ENCODE measurements around the gene YIPF7.

Gene YIPF7

DNA sequence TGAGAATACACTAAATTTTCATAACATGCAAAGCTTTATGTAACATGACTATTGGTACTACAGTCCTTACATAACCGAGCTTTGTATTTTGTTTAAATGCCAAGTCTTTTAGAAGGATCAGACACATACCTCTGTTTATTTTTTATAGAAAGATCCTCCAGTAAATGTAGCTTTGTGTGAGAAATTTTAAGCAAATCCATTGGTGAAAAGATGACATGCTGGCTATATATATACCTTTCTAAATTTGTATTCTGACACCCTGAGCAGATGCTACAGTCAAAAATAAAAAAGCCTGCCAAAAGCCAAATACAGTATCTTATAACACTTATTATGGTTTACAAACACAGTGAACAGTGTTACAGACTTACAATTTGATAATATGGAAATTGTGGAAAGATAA is at the start of gene YIPF7:
Gene YIPF7 (minus strand): TSS at position 201 of the 400 bp plus-strand sequence. CDS start 1,525 bp downstream, outside the sequence.
- DNase-seq (ENCODE audit: low spot score): no peak

DNA sequence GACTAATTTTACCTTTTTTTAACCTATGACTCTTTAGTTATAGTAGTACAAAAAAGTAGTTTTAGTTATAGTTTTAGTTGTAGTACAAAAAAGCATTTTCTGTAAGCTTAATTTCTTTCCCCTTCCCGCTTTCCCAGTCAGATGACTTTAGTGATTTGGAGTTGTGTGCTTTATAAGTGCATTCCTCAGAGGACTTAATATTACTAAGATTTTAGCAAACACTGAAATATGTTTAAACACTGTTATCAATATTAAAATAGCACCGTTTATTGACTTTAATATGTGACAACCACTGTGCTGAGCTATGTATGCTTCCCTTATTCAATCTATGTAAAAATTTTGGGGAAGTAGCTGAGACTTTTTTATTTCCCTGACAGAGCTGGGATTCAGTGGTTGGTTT is 49.6 kb upstream of the YIPF7 start:
- no peak for DNase-seq (ENCODE audit: low spot score)

DNA sequence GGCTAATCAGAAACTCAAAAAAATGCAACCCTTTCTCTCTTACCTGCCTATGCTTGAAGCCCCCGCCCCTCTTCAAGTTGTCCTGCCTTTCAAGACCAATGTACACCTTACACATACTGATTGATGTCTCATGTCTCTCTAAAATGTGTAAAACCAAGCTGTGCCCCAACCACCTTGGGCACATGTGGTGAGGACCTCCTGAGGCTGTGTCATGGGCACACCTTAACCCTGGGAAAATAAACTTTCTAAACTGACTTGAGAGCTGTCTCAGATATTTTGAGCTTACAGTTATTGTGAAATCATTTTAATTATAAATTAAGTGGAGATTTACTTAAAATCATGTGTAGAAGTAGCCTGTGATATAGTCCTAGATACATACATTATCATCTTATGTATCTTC is 49.0 kb upstream of the YIPF7 start:
- no peak for DNase-seq (ENCODE audit: low spot score)

DNA sequence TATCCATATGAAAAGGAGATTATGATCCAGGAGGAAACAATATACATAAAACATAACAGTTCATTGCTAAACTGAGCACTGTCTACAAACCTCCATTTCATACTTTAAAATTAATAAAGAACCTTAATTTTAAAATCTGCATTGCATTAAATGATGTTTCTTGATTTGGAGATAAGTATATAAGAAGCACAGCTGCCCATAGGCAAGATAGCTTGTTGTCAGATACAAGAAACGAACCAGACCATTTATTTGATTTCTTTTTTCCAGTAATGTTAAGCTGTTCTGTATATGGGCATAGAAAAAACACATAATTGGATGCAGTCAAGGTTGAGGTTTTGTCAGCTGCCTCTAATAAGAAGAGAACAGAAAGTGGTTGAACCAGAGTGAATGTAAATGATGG is 33.2 kb upstream of the YIPF7 start:
- no peak for DNase-seq (ENCODE audit: low spot score)

DNA sequence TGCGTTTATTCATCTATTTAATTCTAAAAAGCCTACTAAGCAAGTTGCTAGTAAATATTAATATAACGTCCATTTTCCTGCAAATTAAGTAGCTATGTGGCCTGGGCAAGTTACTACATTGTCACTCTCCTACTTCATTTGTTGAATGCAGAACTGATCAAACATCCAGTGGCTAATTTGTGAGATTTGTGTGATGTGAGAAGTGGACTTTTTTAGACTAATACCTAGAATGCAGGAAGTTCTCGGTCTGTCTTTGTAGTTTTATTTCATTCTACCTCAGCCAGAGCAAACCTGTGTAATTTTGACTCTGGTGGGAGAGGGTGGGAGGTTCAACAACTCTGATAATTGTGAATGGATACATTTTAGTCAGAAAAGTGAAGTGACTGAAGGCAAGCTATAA is 27.6 kb upstream of the YIPF7 start:
- DNase-seq (ENCODE audit: low spot score): no peak

DNA sequence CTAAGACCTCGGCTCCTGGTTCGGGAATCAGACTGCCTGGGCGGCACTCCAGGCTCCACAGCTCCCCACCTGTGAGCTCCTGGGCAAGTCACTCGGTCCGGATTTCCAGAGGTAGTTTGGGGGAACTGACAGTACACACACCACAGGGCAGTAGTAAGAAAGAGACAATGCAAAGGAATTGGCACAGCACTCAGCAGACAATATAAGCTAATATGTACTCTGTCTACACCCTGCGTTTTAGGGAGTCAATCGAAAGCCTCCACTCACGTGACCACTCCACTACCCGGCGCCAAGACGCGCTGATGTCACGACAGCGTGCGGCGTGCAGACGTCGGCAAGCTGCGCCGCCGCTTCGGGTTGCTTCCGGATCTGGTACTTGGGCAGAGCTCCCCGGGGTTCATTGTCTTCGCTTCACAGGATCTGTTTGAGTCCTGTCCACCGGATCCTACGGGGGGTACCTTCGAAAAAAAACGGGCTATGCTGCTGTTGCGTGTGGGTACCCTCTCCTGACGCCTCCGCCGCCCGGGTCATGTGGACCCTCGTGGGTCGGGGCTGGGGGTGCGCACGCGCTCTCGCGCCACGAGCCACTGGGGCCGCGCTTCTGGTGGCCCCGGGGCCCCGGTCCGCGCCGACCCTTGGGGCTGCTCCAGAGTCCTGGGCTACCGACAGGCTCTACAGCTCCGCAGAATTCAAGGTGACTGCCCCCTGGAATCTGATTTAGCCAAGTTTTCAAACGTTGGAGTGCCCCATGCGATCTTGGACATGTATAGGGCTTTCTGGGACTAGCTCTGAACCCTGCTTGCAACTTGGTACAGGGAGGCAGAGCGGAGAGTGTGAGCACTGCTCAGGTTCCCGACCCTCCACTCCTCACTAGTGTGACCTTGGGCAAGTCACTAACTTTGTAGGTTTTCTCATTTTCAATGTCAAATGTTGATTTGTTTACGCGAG is 26.9 kb upstream of the YIPF7 start, which contains the start of gene GUF1:
Gene GUF1 (plus strand): TSS at position 327 of the 948 bp plus-strand sequence. CDS start 203 bp downstream, at position 530.
- DNase-seq (ENCODE audit: low spot score): peak; percentile 90

DNA sequence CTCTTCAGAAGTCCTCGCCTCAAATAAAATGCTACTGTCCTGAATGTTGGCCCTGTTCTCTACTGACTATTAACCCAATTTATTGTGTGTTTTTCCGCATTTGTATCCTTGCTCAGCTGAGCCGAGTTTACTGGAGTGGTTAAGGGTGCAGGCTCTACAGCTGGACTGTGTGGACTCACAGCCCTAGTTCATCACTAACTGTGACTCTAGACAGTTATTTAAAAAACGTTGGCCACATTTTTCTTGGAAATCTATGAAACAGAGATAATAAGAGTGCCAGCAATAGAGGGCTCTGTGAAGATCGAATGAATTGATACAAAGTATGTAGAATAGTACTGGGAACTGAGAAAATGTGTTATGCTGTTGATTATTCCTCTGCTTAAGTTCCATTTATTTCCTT is 23.9 kb upstream of the YIPF7 start:
- DNase-seq (ENCODE audit: low spot score): no peak

DNA sequence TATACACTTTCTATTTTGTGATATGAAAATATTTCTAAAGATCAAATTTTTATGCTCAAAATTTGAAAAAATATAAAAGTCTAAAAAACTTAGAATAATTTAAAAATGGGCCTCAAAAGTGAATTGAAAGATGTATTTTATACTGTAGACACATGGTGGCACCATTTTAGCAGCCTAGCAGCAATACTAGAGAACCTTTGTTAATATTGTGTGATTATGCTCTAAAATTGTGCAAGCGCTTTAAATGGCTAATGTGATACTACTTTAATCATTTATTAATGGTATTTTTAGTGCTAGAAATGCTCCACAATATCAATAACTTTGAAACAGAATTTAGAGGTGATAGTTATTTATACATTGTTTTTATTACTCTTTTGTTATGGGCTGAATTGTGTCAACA is 23.0 kb upstream of the YIPF7 start:
- no peak for DNase-seq (ENCODE audit: low spot score)

DNA sequence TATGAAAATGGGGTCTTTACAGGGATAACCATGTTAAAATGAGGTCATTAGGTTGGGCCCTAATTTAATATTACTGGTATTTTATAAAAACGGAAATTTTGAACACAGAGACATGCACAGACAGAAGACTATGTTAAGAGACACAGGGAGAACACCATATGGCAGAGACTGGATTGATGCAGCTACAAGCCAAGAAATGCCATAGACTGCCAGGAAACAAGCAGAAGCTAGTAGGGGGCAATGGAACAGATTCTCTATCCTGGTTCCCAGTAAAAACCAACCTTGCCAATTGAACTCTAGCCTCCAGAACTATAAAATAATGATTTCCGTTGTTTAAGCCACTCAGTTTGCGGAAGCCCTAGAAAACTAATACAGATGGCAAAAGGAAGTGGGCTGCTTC is 20.2 kb upstream of the YIPF7 start:
- DNase-seq (ENCODE audit: low spot score): no peak

DNA sequence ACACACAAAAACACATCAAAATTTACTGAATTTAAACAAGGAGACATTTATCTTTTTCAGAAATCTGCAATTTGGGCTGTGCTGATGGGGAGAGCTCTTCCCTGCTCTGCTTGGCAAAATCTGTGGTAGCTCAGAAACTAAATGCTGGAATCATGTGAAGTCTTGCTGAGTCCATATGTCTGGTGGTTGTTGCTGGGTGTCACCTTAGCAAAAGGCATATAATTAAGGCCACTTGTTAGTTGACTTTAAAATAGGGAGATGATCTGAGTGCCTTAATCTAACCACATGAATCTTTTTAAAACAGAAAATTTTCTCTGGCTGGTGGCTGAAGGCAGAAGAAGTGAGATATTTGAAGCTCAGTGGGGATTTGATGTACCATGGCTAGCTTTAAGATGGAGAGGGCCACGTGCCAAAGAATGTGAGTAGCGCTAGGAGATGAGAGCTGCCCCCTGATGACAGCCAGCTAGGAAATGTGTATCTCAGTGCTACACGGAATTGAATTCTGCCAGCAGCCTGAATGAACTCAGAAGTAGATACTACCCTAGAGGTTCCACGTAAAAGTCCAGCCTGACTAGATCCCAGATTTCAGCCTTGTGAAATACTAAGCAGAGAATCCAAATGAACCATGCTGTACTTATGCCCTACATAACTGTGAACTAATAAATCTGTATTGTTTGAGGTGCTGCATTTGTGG is 19.2 kb upstream of the YIPF7 start:
- no peak for DNase-seq (ENCODE audit: low spot score)

DNA sequence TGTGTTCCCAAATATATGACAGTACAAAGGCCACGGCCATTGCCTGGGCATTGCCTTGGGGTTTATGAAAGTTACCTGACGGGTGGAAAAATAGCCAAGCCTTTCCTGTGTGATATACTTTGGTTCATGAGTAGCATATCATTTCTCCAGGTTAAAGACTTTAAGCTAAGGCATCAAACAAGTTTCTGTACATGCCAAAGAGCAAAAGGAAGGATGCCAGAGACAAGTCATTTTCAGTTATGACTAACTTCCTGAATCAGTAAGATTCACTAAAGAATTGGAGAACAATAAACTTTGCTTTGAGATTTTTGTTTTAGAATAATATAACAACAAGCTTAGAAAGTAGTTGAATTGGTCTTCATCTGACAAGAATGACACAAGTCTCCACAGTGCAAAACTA is 17.1 kb upstream of the YIPF7 start:
- DNase-seq (ENCODE audit: low spot score): no peak

DNA sequence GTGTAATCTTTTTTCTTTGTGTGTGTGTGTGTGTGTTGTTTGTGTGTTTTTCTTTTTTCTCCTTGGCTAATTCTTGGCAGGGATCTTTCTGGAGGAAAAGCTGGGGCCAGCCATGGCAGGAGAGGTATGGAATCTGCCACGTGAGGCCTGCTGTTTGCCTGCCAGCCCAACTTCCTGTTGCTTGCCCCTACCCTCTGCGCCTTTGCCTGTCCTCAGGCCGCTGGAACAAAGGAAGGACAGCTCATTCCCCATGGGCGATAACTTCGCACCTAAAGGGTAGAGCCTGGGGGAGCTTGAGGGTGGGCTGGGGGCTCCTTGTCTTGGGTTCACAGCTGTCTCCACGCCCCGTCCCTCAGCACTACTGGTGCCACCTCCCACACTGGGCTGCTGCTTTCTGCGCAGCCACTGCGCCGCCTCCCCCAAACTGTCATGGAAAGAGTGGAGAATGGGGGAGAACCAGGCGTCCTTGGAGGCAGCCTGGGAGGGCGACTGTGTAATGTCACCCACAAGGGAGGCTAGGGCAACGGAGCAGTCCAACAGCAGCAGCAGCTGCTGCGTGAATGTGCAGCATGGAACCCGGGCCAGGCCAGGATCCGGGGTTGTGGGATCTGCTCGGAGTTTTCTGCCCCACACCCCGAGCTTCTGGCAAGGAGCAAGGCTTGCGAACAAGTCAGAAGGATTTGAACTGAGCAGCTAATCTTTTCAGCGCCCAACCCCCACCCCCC is 12.3 kb upstream of the YIPF7 start:
- DNase-seq (ENCODE audit: low spot score): no peak

DNA sequence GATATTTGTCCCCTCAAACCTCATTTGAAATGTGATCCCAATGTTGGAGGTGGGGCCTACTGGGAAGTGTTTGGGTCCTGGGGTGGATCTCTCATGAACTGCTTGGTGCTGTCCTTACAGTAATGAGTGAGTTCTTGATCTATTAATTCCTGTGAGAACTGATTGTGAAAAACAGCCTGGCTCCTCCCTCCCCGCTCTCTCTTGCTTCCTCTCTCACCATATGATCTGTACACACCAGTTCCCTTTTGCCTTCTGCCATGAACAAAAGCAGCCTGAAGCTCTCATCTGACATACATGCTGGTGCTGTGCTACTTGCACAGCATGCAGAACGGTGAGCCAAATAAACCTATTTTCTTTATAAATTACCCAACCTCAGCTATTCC is 11.2 kb upstream of the YIPF7 start:
- no peak for DNase-seq (ENCODE audit: low spot score)

DNA sequence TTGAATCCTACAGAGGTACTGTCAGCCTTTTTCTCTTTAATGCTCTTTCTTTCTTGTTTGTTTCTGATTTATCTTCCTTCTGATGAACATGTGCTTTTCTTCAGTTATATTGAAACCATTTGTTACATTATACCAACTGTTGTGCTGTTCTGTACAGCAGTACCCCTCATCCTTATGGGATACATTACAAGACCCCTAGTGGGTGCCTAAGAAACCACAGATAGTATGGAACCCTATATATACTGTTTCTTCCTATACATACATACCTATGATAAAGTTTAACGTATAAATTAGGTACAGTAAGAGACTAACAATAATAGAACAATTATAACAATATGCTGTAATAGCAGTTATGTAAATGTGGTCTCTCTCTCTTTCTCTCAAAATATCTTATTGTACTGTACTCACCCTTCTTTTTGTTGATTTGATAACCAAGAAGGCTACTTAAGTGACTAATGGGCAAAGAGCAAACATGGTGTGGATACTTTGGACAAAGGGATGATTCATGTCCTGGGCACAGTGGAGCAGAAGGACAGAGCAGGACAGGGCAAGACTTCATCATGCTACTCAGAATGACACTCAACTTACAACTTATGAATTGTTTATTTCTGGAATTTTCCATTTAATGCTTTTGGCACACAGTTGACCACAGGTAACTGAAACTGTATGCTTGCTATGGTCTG is 10.7 kb upstream of the YIPF7 start:
- no peak for DNase-seq (ENCODE audit: low spot score)

DNA sequence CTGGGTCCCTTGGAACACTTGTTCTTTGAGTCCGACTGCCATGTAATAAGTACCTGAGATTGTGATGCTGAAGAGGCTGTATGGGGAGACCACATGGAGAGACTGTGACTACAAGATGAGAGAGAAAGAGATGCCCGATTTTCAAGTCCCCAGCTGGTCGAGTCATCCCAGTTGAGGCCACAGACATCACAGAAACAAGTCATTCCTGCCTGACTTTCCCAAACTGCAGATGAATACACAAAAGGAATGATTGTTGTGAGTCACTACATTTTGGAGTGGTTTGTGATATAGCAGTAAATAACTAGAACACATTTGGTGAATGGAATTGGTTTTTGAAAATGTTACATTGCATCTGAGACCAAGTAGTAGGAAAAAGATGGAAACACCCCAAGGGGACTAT is 9.0 kb upstream of the YIPF7 start:
- no peak for DNase-seq (ENCODE audit: low spot score)

DNA sequence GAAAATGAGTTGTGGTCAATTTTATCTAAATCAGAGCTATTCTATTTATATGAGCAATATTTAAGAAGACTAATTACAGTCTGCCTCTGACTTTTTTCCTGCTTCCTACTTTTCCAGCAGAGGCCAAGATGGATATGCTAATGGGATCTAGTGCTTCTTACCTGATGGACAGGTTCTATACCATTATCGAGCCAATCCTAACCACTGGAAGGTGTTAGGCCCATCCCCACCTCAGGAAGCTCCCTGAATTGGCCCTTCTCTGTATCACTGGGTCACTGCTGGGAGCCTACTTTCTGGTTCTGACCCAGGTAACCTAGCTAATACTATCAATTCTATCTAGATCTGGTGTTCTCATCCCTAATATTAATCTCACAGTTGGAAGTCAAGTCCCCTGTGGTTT is 577 bp upstream of the YIPF7 start:
- DNase-seq (ENCODE audit: low spot score): no peak

DNA sequence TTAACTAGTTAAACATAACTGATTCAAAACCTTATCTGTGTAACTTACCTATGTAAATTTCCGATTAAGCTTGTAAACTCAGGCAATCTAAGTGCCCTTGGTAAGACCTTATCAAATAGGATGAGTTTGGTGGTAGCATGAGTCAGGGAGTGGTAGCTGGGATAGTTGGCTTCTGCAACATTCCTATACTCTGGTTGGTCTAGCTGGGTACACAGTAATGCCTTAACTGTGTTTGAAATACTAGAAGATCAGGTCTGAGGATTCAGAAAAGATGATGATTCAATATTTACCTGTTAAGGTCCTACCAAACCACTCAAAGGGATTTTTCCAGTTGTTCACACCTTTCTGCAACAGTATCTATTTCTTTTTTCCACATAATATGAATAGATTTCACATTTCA is 5.3 kb downstream of the YIPF7 start:
- no peak for DNase-seq (ENCODE audit: low spot score)

DNA sequence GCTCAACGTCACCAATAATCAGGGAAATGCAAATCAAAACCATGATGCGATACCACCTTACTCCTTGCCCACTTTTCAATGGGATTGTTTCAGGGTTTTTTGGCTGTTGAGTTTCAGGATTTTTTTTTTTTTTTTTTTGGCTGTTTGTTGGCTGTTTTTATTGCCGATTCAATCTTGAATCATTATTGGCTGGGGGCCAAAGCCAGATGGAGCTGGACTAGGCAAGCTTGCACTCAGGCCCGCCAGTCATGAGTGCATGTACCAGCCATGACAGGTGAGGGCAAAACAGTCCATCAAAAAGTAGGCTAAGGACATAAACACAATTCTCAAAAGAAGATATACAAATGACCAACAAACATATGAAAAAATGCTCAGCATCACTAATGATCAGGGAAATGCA is 13.3 kb downstream of the YIPF7 start:
- DNase-seq (ENCODE audit: low spot score): no peak

DNA sequence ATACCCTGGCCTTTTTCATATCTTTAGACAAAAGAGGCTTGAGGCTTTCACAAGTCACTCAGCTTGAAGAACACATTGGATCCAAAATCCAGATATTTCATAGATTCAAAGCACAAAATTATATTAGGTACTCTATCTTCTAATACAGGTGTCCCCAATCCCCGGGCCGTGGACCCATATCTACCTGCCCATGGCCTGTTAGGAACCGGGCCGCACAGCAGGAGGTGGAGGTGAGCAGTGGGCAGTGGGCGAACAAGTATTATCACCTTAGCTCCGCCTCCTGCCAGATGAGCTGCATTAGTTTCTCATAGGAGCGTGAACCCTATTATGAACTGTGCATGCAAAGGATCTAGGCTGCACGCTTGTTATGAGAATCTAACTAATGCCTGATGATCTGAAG is 18.7 kb downstream of the YIPF7 start:
- DNase-seq (ENCODE audit: low spot score): no peak

DNA sequence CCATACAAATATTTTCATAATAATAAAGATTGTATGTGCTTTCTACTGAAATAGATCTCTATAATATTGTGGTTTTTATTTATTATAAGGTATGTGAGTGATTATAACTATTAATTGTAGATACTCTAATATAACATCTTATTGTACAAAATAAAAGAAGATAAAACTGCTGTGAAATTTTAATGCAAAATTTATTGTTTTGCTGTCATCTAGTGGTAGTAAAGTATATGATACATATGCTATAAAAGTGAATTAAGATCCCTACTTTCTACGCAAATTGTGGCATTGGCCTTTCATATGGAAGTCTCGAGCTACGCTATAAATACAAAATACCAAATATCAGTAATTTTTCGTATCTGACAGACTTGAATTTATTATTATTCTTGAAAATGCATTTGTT is 19.3 kb downstream of the YIPF7 start:
- no peak for DNase-seq (ENCODE audit: low spot score)

DNA sequence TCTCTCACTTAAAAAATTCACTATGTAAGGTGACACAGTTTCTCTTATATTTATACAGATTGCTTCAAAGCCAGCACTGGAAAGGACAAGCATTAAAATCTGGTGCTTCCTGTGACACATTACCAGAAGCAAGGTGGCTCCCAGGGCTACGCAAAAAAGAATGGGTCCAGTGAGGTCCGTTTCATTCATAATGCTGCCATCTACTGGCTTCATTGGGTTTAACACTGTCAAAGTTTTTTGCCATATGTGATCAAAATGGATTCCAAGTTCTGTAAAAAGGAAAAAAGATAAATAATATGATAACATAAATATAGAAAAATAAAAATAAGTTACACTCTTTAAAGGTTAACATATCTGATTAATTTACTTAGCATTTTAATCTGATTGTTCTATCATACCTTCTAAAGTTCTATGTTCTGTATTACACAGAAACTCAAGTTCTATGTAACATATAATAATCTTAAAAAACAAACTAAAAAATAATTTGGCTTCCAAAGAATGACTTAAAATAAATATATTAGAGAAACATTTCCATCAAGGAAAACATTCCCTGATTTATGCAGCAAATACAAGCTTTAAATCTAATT is 22.1 kb downstream of the YIPF7 start:
- peak; percentile 54 for DNase-seq (ENCODE audit: low spot score)

DNA sequence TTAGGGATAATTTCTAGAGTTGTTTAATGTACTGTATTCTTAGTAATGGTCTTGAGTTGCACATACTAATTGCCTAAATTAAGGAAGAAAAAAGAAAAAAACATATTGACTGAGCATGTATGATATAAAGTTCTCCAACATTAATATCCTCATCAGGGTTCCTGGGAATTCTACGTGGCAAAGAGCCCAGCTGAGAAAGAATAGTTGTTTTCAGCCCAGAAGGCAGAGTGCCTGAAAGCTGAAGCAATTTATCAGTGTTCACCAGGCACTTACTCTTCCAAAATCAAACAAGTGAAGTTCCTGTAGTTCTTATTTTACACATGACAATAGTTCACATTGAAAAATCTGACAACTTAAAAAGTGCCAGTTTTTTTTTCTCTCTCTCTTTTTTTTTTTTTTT is 27.7 kb downstream of the YIPF7 start:
- DNase-seq (ENCODE audit: low spot score): peak; percentile 7
